HL-60 (cell line): ENCODE measurements around the gene CFAP69.

Experiments used
- CTCF ChIP-seq: IDR thresholded peaks from one replicate; pipeline ENCODE4 v1.5.1; 2011; ENCODE audit warnings: low read length, control low read depth, inconsistent platforms; ENCODE audit not compliant: insufficient read depth
- POLR2AphosphoS5 ChIP-seq: IDR thresholded peaks from 2 replicates; pipeline ENCODE4 v1.6.1; 2012; ENCODE audit warnings: low read depth

- no peak for TF ChIP-seq CTCF
- no peak for TF ChIP-seq POLR2AphosphoS5
These were observed 75.0 kb downstream of the CFAP69 start for GRCh38 chr7:90320014-90320413.
